GM12878 (cell line): ENCODE results near the gene SPATA2. TPM values are rescaled to one million over a fixed set of nuclear protein-coding genes. Genes with fewer than 3 reads are reported as not detected.
A peak's percentile ranks its signal among the peaks of the same experiment; 100 is the strongest.

Experiments
- ATAC-seq: fragments of 200-7000 bp; cut with Tn5 transposase; 3 replicates; pipeline ENCODE4 v1.9.1; 2020; ENCODE audit warnings: mild to moderate bottlenecking, moderate library complexity
- BruUV-seq: library from RNA; stranded (reverse); fragments of 400-500 nt; replicated peaks from 2 replicates; lab custom pipeline; 2021; lab: Mats Ljungman, UMichigan
- CTCF ChIA-PET: fragments of 300-600 bp; sonication (Branson Sonifier 250); formaldehyde crosslinking; extraction: SDS; loops from one replicate; lab custom pipeline; 2021; ENCODE audit warnings: inconsistent platforms; lab: Yijun Ruan, JAX
- POLR2A ChIA-PET: fragments of 350-600 bp; formaldehyde crosslinking; extraction: SDS; loops from one replicate; lab custom pipeline; 2021; ENCODE audit warnings: inconsistent platforms; lab: Charles Lee
- RAD21 ChIA-PET: fragments of 300-600 bp; sonication (Branson Sonifier 250); formaldehyde crosslinking; loops from one replicate; lab custom pipeline; 2023; ENCODE audit warnings: antibody characterized with exemption; ENCODE audit not compliant: unreplicated experiment; lab: Charles Lee
- SMC1A ChIA-PET: fragments of 300-600 bp; sonication (Branson Sonifier 250); formaldehyde crosslinking; loops from one replicate; lab custom pipeline; 2023; ENCODE audit not compliant: unreplicated experiment, uncharacterized antibody; lab: Charles Lee
- DNase-seq: peaks from one replicate; pipeline ENCODE4 v3.0.0-alpha.2; 2011; ENCODE audit warnings: low read depth, low spot score
- FAIRE-seq: peaks from 3 replicates; lab custom pipeline; 2011; peaks lifted over from hg19 to GRCh38; lab: Jason Lieb, UNC
- H2AFZ ChIP-seq: 2 replicates; pipeline ENCODE4 v1.6.0; 2011; ENCODE audit warnings: low read depth, low read length, control low read depth; ENCODE audit not compliant: control insufficient read depth
- H3K27ac ChIP-seq: 2 replicates; pipeline ENCODE4 v1.5.1; 2011; ENCODE audit warnings: control low read depth; ENCODE audit not compliant: control insufficient read depth, insufficient read depth
- H3K27me3 ChIP-seq, 2 experiments: replicated peaks in 1 of 2; 2 replicates each; pipeline versions ENCODE4 v1.6.0 to v1.6.1; 2011; ENCODE audit warnings: low read length in 1 of 2; ENCODE audit not compliant: control insufficient read depth in 2 of 2, insufficient read depth in 2 of 2
- H3K36me3 ChIP-seq, 2 experiments: 2 replicates each; pipeline ENCODE4 v1.5.1; 2011; ENCODE audit warnings: low read length in 1 of 2; ENCODE audit not compliant: control insufficient read depth in 2 of 2, insufficient read depth in 2 of 2
- H3K4me1 ChIP-seq: 2 replicates; pipeline ENCODE4 v1.6.1; 2011; ENCODE audit warnings: mild to moderate bottlenecking, low read length, moderate library complexity, mixed read lengths; ENCODE audit not compliant: control insufficient read depth, insufficient read depth
- H3K4me2 ChIP-seq: 2 replicates; pipeline ENCODE4 v1.6.0; 2011; ENCODE audit warnings: control low read depth; ENCODE audit not compliant: control insufficient read depth, insufficient read depth
- H3K4me3 ChIP-seq: fragments of 200-600 bp; sonication (generic); 2 replicates; pipeline ENCODE4 v1.5.1; 2016
- H3K79me2 ChIP-seq: 2 replicates; pipeline ENCODE4 v1.6.0; 2011; ENCODE audit warnings: low read length; ENCODE audit not compliant: control insufficient read depth, insufficient read depth
- H3K9ac ChIP-seq: 2 replicates; pipeline ENCODE4 v1.8.0; 2011; ENCODE audit warnings: low read length, control low read depth, mixed read lengths; ENCODE audit not compliant: control insufficient read depth, insufficient read depth
- H3K9me3 ChIP-seq: replicated peaks from 3 replicates; pipeline ENCODE4 v1.5.1; 2011; ENCODE audit warnings: mild to moderate bottlenecking, low read length; ENCODE audit not compliant: control insufficient read depth, insufficient read depth
- H4K20me1 ChIP-seq: 2 replicates; pipeline ENCODE4 v1.6.0; 2011; ENCODE audit not compliant: control insufficient read depth, insufficient read depth
- CREB1 ChIP-seq: IDR thresholded peaks from 2 replicates; pipeline ENCODE4 v1.6.1; 2012; ENCODE audit warnings: low read depth, mild to moderate bottlenecking, inconsistent platforms
- CREM ChIP-seq: IDR thresholded peaks from 2 replicates; pipeline ENCODE4 v1.6.1; 2014; ENCODE audit warnings: antibody characterized with exemption, low read depth
- JUNB ChIP-seq: IDR thresholded peaks from 2 replicates; pipeline ENCODE4 v1.6.1; 2016; ENCODE audit warnings: antibody characterized with exemption, mild to moderate bottlenecking
- PKNOX1 ChIP-seq: fragments of 450-650 bp; IDR thresholded peaks from 2 replicates; pipeline ENCODE4 v1.6.1; 2016; ENCODE audit warnings: mild to moderate bottlenecking
- RUNX3 ChIP-seq: IDR thresholded peaks from 2 replicates; pipeline ENCODE4 v1.6.1; 2012; ENCODE audit warnings: low read length, inconsistent platforms
- WGBS: methylation state at CpG from one replicate; pipeline ENCODE4 v1.1.6; 2016; ENCODE audit warnings: low lambda C conversion rate; ENCODE audit not compliant: insufficient replicate concordance, insufficient coverage; ENCODE audit errors: missing lambda C conversion rate; 5-methylcytosine and 5-hydroxymethylcytosine counted together
- in situ Hi-C: fragments of 300-500 bp; cut with MboI; formaldehyde crosslinking; loops from 9 replicates; pipeline ENCODE4 v1.14.3; 2018; ENCODE audit warnings: mixed read lengths
- intact Hi-C: fragments of 100-400 bp; cut with micrococcal nuclease; formaldehyde crosslinking; loops from one replicate; pipeline ENCODE4 v1.14.2; 2022; ENCODE audit not compliant: unreplicated experiment
- polyA plus RNA-seq, 11 experiments: library from polyadenylated mRNA; depleted of rRNA in 4 of 11; unstranded in 6 of 11; stranded (reverse) in 5 of 11; fragments of >200 nt; fragmentation: Nextera tagmentation in 4 of 11; fragmentation: Illumina TruSeq in 1 of 11; extraction: Ambion mirVana in 4 of 11; extraction: Trizol in 1 of 11; gene quantifications; 1 replicate in 1 of 11; 2 replicates in 10 of 11; pipeline versions ENCODE4 v1.2.1 to v1.2.3, GENCODE V29; 2011 to 2016; ENCODE audit warnings: inconsistent platforms in 2 of 11, missing spikeins in 2 of 11, low read depth in 1 of 11
- total RNA-seq, 4 experiments: library from RNA; depleted of rRNA in 3 of 4; stranded (reverse); fragments of >200 nt in 3 of 4; fragmentation: Illumina TruSeq in 1 of 4; extraction: Trizol in 1 of 4; gene quantifications; 2 replicates each; pipeline versions ENCODE4 v1.2.1 to v1.2.3, GENCODE V29; 2013 to 2021
- TF ChIP-seq, protein P1 (sequence below): IDR thresholded peaks from 2 replicates; pipeline ENCODE4 v1.6.1; 2011; ENCODE audit warnings: borderline replicate concordance, low read depth, mild to moderate bottlenecking, moderate library complexity, mixed read lengths, low read length; ENCODE audit not compliant: insufficient read depth; ENCODE audit errors: extremely low read length

SPATA2 gene
- total and polyA plus RNA-seq, 10 of the 15 experiments (the other 5 are each of a cell fraction or from before 2014, with no cell fraction given): 0.93 to 11.7 (median 5.6) TPM

GRCh38 chr20:49866051-49866450, 49.3 kb downstream of the SPATA2 start:
- Histone ChIP-seq H3K4me3 (no peak overlapping the region), H3K27ac (peak overlapping the region; percentile 84), H3K4me2 (peak overlapping the region; percentile 18; the same call in 1 of the 2 replicates), H3K9me3 (no peaks in the 10 kb centered on the region), H3K9ac (no peak overlapping the region; the same call in 1 of the 2 replicates), H4K20me1 (no peaks in the 10 kb centered on the region), H2AFZ (no peak overlapping the region; the same call in 1 of the 2 replicates), H3K36me3 (peaks cover 4 to 6% of the 10 kb centered on the region in 2 experiments; a peak in 3 of 4 replicates), H3K4me1 (peaks cover 19% of the 10 kb centered on the region), H3K27me3 (no peaks in the 10 kb centered on the region), H3K79me2 (no peaks in the 10 kb centered on the region)
- ChIA-PET RAD21 (interaction anchor here (0.9 to 1.0 kb wide), 2 partner anchors 19 to 65 kb away, joined by 3 read pairs; no protein-coding TSS in a partner anchor), POLR2A (no interaction called here), SMC1A (interaction anchor here (1.7 to 2.0 kb wide), 2 partner anchors 11 to 20 kb away, joined by 4 to 6 read pairs; no protein-coding TSS in a partner anchor), CTCF (interaction anchor here (0.6 to 2.2 kb wide), 4 partner anchors 9 to 1520 kb away, joined by 3 to 12 read pairs (median 4); no protein-coding TSS in a partner anchor)
- peak; percentile 60 for DNase-seq
- WGBS: under 1% methylated on average over 8 of the region's 8 CpGs
- ATAC-seq: peak; percentile 76
- intact Hi-C loops (no loop called here), in situ Hi-C loops (loop anchor here (25.0 kb wide), 1 partner anchor 529 kb away; no protein-coding TSS in a partner anchor)
- peak; percentile 68 for TF ChIP-seq CREB1
- TF ChIP-seq RUNX3: peak; percentile 41; the same call in 1 of the 2 replicates
- TF ChIP-seq CREM: 0 out of 2 replicates have a peak, but pooled peaks have one; percentile 10
- TF ChIP-seq JUNB: peak; percentile 42; the same call in 1 of the 2 replicates
- TF ChIP-seq, protein P1, sequence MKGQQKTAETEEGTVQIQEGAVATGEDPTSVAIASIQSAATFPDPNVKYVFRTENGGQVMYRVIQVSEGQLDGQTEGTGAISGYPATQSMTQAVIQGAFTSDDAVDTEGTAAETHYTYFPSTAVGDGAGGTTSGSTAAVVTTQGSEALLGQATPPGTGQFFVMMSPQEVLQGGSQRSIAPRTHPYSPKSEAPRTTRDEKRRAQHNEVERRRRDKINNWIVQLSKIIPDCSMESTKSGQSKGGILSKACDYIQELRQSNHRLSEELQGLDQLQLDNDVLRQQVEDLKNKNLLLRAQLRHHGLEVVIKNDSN: no peak
- TF ChIP-seq PKNOX1: peak; percentile 30; the same call in 1 of the 2 replicates
- FAIRE-seq: peak; percentile 13
- no TSS peak for BruUV-seq
